Measurements from ENCODE around the gene FOXC1. TPM values are rescaled to one million over a fixed set of nuclear protein-coding genes. Genes with fewer than 3 reads are reported as not detected.

Gene FOXC1
- total and polyA plus RNA-seq, 2 of the 13 experiments (the other 11 are each of a cell fraction or from before 2014, with no cell fraction given), result 0.44 to 0.55 TPM

DNA sequence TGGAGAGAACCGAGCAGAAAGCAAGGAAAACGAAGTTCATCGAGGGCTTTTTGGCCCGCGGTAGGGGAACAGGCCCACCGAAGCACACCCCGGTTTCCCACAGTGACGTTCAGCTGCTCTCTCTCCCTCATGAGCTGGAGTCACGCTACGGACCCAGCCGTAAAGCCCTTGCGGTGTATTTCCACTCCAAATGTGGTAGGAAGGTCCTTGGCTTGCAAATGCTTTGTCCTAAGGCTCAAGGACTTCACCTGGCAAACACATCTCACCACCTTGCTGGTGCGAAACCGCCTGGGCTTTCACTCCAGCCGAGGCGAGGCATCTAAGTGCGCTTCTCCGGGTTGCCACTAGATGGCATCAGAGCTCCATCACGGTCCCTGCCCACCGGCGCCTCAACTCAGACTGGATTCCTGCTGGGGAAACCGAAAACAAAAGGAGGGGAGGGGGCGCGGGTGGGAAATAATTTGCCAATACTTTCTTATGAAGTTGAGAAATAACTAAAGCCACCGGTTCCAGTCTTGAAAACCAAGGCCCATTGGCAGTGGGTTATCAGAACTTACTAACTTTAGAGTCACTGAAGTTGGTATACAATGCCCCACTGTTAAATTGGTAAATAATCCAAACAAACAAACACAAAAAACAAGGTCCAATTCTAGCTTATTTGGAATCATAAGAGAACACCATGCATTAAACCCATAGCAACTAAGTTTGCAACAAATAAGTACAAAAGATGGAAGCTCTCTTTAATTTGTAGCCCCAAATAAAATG is 13.4 kb upstream of the FOXC1 start (continued):
- TF ChIP-seq, protein P1, sequence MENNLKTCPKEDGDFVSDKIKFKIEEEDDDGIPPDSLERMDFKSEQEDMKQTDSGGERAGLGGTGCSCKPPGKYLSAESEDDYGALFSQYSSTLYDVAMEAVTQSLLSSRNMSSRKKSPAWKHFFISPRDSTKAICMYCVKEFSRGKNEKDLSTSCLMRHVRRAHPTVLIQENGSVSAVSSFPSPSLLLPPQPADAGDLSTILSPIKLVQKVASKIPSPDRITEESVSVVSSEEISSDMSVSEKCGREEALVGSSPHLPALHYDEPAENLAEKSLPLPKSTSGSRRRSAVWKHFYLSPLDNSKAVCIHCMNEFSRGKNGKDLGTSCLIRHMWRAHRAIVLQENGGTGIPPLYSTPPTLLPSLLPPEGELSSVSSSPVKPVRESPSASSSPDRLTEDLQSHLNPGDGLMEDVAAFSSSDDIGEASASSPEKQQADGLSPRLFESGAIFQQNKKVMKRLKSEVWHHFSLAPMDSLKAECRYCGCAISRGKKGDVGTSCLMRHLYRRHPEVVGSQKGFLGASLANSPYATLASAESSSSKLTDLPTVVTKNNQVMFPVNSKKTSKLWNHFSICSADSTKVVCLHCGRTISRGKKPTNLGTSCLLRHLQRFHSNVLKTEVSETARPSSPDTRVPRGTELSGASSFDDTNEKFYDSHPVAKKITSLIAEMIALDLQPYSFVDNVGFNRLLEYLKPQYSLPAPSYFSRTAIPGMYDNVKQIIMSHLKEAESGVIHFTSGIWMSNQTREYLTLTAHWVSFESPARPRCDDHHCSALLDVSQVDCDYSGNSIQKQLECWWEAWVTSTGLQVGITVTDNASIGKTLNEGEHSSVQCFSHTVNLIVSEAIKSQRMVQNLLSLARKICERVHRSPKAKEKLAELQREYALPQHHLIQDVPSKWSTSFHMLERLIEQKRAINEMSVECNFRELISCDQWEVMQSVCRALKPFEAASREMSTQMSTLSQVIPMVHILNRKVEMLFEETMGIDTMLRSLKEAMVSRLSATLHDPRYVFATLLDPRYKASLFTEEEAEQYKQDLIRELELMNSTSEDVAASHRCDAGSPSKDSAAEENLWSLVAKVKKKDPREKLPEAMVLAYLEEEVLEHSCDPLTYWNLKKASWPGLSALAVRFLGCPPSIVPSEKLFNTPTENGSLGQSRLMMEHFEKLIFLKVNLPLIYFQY (CRISPR knock-in tag; IDR thresholded peaks at IDR 0.05; ENCODE audit: borderline replicate concordance), result no peak
- TF ChIP-seq ZNF230 (CRISPR knock-in tag; IDR thresholded peaks at IDR 0.05) (peak; percentile 82; the same call in 1 of the 2 replicates), GFI1 (CRISPR knock-in tag; IDR thresholded peaks at IDR 0.05; ENCODE audit: borderline replicate concordance) (no peak), ZNF83 (CRISPR knock-in tag; IDR thresholded peaks at IDR 0.05; ENCODE audit: borderline replicate concordance) (no peak), SMAD9 (CRISPR knock-in tag; IDR thresholded peaks at IDR 0.05) (no peak), NAIF1 (CRISPR knock-in tag; IDR thresholded peaks at IDR 0.05; ENCODE audit: borderline replicate concordance) (no peak), NFKBIZ (CRISPR knock-in tag; IDR thresholded peaks at IDR 0.05) (no peak), ZNF547 (CRISPR knock-in tag; IDR thresholded peaks at IDR 0.05) (0 out of 2 replicates have a peak, but pooled peaks have one; percentile 50), CHD4 (IDR thresholded peaks at IDR 0.05; ENCODE audit: borderline replicate concordance, low read length) (no peak), SMC3 (IDR thresholded peaks at IDR 0.05; ENCODE audit: low read length) (peak; percentile 78), ZBTB38 (CRISPR knock-in tag; IDR thresholded peaks at IDR 0.05) (peak; percentile 44; the same call in 1 of the 2 replicates), HOXA5 (CRISPR knock-in tag; IDR thresholded peaks at IDR 0.05) (peak; percentile 48; the same call in 1 of the 2 replicates), TBP (CRISPR knock-in tag; IDR thresholded peaks at IDR 0.05) (0 out of 2 replicates have a peak, but pooled peaks have one; percentile 64), AHR (CRISPR knock-in tag; IDR thresholded peaks at IDR 0.05) (peak; percentile 25; the same call in 1 of the 2 replicates), HHEX (CRISPR knock-in tag; IDR thresholded peaks at IDR 0.05) (no peak)
- TF ChIP-seq, protein P2, sequence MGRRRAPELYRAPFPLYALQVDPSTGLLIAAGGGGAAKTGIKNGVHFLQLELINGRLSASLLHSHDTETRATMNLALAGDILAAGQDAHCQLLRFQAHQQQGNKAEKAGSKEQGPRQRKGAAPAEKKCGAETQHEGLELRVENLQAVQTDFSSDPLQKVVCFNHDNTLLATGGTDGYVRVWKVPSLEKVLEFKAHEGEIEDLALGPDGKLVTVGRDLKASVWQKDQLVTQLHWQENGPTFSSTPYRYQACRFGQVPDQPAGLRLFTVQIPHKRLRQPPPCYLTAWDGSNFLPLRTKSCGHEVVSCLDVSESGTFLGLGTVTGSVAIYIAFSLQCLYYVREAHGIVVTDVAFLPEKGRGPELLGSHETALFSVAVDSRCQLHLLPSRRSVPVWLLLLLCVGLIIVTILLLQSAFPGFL (CRISPR knock-in tag; IDR thresholded peaks at IDR 0.05), result no peak
- TF ChIP-seq, protein P3, sequence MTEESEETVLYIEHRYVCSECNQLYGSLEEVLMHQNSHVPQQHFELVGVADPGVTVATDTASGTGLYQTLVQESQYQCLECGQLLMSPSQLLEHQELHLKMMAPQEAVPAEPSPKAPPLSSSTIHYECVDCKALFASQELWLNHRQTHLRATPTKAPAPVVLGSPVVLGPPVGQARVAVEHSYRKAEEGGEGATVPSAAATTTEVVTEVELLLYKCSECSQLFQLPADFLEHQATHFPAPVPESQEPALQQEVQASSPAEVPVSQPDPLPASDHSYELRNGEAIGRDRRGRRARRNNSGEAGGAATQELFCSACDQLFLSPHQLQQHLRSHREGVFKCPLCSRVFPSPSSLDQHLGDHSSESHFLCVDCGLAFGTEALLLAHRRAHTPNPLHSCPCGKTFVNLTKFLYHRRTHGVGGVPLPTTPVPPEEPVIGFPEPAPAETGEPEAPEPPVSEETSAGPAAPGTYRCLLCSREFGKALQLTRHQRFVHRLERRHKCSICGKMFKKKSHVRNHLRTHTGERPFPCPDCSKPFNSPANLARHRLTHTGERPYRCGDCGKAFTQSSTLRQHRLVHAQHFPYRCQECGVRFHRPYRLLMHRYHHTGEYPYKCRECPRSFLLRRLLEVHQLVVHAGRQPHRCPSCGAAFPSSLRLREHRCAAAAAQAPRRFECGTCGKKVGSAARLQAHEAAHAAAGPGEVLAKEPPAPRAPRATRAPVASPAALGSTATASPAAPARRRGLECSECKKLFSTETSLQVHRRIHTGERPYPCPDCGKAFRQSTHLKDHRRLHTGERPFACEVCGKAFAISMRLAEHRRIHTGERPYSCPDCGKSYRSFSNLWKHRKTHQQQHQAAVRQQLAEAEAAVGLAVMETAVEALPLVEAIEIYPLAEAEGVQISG (CRISPR knock-in tag; IDR thresholded peaks at IDR 0.05), result 0 out of 2 replicates have a peak, but pooled peaks have one; percentile 19
- TF ChIP-seq, protein P4, sequence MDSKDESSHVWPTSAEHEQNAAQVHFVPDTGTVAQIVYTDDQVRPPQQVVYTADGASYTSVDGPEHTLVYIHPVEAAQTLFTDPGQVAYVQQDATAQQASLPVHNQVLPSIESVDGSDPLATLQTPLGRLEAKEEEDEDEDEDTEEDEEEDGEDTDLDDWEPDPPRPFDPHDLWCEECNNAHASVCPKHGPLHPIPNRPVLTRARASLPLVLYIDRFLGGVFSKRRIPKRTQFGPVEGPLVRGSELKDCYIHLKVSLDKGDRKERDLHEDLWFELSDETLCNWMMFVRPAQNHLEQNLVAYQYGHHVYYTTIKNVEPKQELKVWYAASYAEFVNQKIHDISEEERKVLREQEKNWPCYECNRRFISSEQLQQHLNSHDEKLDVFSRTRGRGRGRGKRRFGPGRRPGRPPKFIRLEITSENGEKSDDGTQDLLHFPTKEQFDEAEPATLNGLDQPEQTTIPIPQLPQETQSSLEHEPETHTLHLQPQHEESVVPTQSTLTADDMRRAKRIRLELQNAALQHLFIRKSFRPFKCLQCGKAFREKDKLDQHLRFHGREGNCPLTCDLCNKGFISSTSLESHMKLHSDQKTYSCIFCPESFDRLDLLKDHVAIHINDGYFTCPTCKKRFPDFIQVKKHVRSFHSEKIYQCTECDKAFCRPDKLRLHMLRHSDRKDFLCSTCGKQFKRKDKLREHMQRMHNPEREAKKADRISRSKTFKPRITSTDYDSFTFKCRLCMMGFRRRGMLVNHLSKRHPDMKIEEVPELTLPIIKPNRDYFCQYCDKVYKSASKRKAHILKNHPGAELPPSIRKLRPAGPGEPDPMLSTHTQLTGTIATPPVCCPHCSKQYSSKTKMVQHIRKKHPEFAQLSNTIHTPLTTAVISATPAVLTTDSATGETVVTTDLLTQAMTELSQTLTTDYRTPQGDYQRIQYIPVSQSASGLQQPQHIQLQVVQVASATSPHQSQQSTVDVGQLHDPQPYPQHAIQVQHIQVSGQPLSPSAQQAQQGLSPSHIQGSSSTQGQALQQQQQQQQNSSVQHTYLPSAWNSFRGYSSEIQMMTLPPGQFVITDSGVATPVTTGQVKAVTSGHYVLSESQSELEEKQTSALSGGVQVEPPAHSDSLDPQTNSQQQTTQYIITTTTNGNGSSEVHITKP (CRISPR knock-in tag; IDR thresholded peaks at IDR 0.05; ENCODE audit: low read depth), result no peak

All from HepG2 (cell line).